Mucosa of stomach (tissue), 1 donor: ENCODE data around the gene CAPN8.

Source experiments
- H3K27me3 ChIP-seq: one replicate; pipeline ENCODE4 v1.7.0; 2013; ENCODE audit warnings: mild to moderate bottlenecking, low read length; ENCODE audit not compliant: control insufficient read depth, insufficient read depth
- H3K36me3 ChIP-seq: one replicate; pipeline ENCODE4 v1.7.0; 2013; ENCODE audit warnings: low read length; ENCODE audit not compliant: control insufficient read depth, insufficient read depth
- H3K4me1 ChIP-seq: one replicate; pipeline ENCODE4 v1.7.0; 2013; ENCODE audit warnings: mild to moderate bottlenecking, low read length; ENCODE audit not compliant: control insufficient read depth, insufficient read depth
- H3K4me3 ChIP-seq: one replicate; pipeline ENCODE4 v1.7.0; 2013; ENCODE audit warnings: low read length
- H3K9ac ChIP-seq: one replicate; pipeline ENCODE4 v1.7.0; 2013; ENCODE audit warnings: mild to moderate bottlenecking, low read length, moderate library complexity
- H3K9me3 ChIP-seq: one replicate; pipeline ENCODE4 v1.7.0; 2013; ENCODE audit warnings: mild to moderate bottlenecking, low read length, moderate library complexity; ENCODE audit not compliant: control insufficient read depth
- donor health status: Pancreatic carcinoma.

The CAPN8 gene

GRCh38 chr1:223665592-223666312, at the start of gene CAPN8:
Gene CAPN8, minus strand, starts transcription at chr1:223665701. Its CDS starts 55 bp downstream, at chr1:223665646.
- H3K9ac ChIP-seq = peak within 1 kb of the TSS; percentile 83
- H3K4me3 ChIP-seq = peak within 1 kb of the TSS; percentile 77
- no peaks in the 10 kb centered on the region for H3K36me3 ChIP-seq
- H3K27me3 ChIP-seq = no peaks in the 10 kb centered on the region
- H3K4me1 ChIP-seq = peaks cover 35% of the 10 kb centered on the region
- H3K9me3 ChIP-seq = no peaks in the 10 kb centered on the region

- Histone ChIP-seq H3K36me3 (peaks cover 11% of the 10 kb centered on the region), H3K9ac (peak overlapping the region; percentile 36), H3K4me3 (no peak overlapping the region), H3K4me1 (peaks cover 70% of the 10 kb centered on the region), H3K27me3 (no peaks in the 10 kb centered on the region), H3K9me3 (no peaks in the 10 kb centered on the region)
These were observed 49.5 kb upstream of the CAPN8 start for GRCh38 chr1:223714849-223715603.

GRCh38 chr1:223714421-223714724, 48.9 kb upstream of the CAPN8 start:
- no peaks in the 10 kb centered on the region for H3K9me3 ChIP-seq
- H3K4me1 ChIP-seq = peaks cover 65% of the 10 kb centered on the region
- peaks cover 11% of the 10 kb centered on the region for H3K36me3 ChIP-seq
- peak overlapping the region; percentile 96 for H3K9ac ChIP-seq
- H3K27me3 ChIP-seq = no peaks in the 10 kb centered on the region
- H3K4me3 ChIP-seq = no peak overlapping the region

GRCh38 chr1:223713546-223714420, 48.3 kb upstream of the CAPN8 start:
- peaks cover 66% of the 10 kb centered on the region for H3K4me1 ChIP-seq

GRCh38 chr1:223712850-223713474, 47.5 kb upstream of the CAPN8 start:
- Histone ChIP-seq H3K36me3 (peaks cover 9% of the 10 kb centered on the region), H3K9ac (peak overlapping the region; percentile 96), H3K4me1 (peaks cover 74% of the 10 kb centered on the region)

More at GRCh38 chr1:223713546-223714420, 48.3 kb upstream of the CAPN8 start:
- Histone ChIP-seq H3K4me3 (peak overlapping the region; percentile 88), H3K27me3 (no peaks in the 10 kb centered on the region), H3K9me3 (no peaks in the 10 kb centered on the region), H3K9ac (peak overlapping the region; percentile 96), H3K36me3 (peaks cover 11% of the 10 kb centered on the region)

GRCh38 chr1:223712194-223712849, 46.8 kb upstream of the CAPN8 start, which contains the start of gene CAPN2:
Gene CAPN2, plus strand, starts transcription at chr1:223712539. Its CDS starts 102 bp downstream, at chr1:223712641.
- Histone ChIP-seq H3K36me3 (peaks cover 3% of the 10 kb centered on the region), H3K4me3 (peak within 1 kb of the TSS; percentile 88), H3K9ac (peak within 1 kb of the TSS; percentile 96), H3K4me1 (peaks cover 79% of the 10 kb centered on the region), H3K9me3 (no peaks in the 10 kb centered on the region), H3K27me3 (no peaks in the 10 kb centered on the region)

More at GRCh38 chr1:223712850-223713474, 47.5 kb upstream of the CAPN8 start:
- Histone ChIP-seq H3K4me3 (peak overlapping the region; percentile 88), H3K27me3 (no peaks in the 10 kb centered on the region), H3K9me3 (no peaks in the 10 kb centered on the region)

GRCh38 chr1:223711747-223712193, 46.3 kb upstream of the CAPN8 start:
- Histone ChIP-seq H3K9ac (peak overlapping the region; percentile 69), H3K36me3 (no peaks in the 10 kb centered on the region), H3K9me3 (no peaks in the 10 kb centered on the region), H3K4me3 (peak overlapping the region; percentile 18), H3K27me3 (no peaks in the 10 kb centered on the region), H3K4me1 (peaks cover 79% of the 10 kb centered on the region)

GRCh38 chr1:223711173-223711572, 45.7 kb upstream of the CAPN8 start:
- no peaks in the 10 kb centered on the region for H3K36me3 ChIP-seq
- no peak overlapping the region for H3K4me3 ChIP-seq
- H3K9me3 ChIP-seq = no peaks in the 10 kb centered on the region
- H3K4me1 ChIP-seq = peaks cover 79% of the 10 kb centered on the region
- H3K27me3 ChIP-seq = no peaks in the 10 kb centered on the region
- H3K9ac ChIP-seq = no peak overlapping the region

- no peak overlapping the region for H3K4me3 ChIP-seq
- H3K36me3 ChIP-seq = no peaks in the 10 kb centered on the region
- H3K27me3 ChIP-seq = no peaks in the 10 kb centered on the region
- no peaks in the 10 kb centered on the region for H3K9me3 ChIP-seq
- H3K9ac ChIP-seq = no peak overlapping the region
- peaks cover 79% of the 10 kb centered on the region for H3K4me1 ChIP-seq
These were observed 45.0 kb upstream of the CAPN8 start for GRCh38 chr1:223710179-223711133.

GRCh38 chr1:223709598-223709997, 44.1 kb upstream of the CAPN8 start:
- Histone ChIP-seq H3K9ac (no peak overlapping the region), H3K4me1 (peaks cover 79% of the 10 kb centered on the region), H3K4me3 (no peak overlapping the region), H3K9me3 (no peaks in the 10 kb centered on the region), H3K36me3 (no peaks in the 10 kb centered on the region), H3K27me3 (no peaks in the 10 kb centered on the region)
